Measurements from ENCODE around the gene PTK7.

PTK7 gene

DNA sequence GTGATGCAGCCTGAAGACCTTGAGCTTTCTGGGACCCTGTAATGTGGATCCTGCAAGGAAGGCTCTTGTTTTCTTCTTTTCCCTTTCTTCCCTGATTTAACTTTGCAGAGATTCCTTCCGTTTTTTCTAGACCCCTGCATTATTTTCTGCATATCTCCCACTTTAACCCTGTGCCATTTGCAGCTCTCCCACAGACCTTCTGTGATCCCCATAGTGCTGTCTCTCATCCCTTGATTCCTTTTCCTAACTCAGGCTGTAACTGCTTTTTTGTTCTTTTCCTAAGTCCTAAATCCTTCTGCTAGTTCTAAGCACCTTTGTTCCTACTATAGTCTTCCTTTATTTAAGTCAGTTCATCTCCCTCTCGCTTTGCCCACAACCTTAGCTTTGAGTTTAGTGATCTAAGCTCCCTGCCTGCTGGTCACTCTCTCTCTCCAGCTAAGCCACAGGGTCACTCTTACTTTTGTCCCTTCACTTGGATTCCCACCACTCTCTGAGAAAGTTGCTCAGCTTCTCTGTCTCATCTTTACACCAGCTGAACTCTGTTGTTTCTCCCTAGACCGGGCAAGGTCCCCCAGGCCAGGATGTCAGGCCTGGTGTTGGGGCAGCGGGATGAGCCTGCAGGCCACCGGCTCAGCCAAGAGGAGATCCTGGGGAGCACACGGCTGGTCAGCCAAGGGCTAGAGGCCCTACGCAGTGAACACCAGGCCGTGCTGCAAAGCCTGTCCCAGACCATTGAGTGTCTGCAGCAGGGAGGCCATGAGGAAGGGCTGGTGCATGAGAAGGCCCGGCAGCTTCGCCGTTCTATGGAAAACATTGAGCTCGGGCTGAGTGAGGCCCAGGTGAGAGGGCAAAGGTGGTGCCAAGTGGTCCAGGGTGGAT lies 15.1 kb upstream of the PTK7 start:
- H3K9me3 ChIP-seq (ENCODE audit: insufficient read depth, low read length, severe bottlenecking): no peaks in the 10 kb centered on the region
- 0 out of 2 replicates have a peak, but pooled peaks cover 2% of the 10 kb centered on the region for H4K20me1 ChIP-seq (ENCODE audit: insufficient read depth, low read length)
- ATAC-seq (ENCODE audit: insufficient read depth, low read depth) (no peak), DNase-seq (no peak)
- H3K27me3 ChIP-seq (ENCODE audit: insufficient read depth, low read length, poor library complexity): no peaks in the 10 kb centered on the region
- H2AFZ ChIP-seq (ENCODE audit: low read depth, low read length): no peak overlapping the region
- H3K4me3 ChIP-seq (ENCODE audit: low read depth in 1 of 2, low read length in 2 of 2): peak overlapping the region in 1 of 2 experiments; percentile 78; a peak in 2 of 4 replicates
- TF ChIP-seq EZH2 (IDR thresholded peaks at IDR 0.05; ENCODE audit: borderline replicate concordance, low read depth, low read length, severe bottlenecking): no peak
- TF ChIP-seq, protein P1, sequence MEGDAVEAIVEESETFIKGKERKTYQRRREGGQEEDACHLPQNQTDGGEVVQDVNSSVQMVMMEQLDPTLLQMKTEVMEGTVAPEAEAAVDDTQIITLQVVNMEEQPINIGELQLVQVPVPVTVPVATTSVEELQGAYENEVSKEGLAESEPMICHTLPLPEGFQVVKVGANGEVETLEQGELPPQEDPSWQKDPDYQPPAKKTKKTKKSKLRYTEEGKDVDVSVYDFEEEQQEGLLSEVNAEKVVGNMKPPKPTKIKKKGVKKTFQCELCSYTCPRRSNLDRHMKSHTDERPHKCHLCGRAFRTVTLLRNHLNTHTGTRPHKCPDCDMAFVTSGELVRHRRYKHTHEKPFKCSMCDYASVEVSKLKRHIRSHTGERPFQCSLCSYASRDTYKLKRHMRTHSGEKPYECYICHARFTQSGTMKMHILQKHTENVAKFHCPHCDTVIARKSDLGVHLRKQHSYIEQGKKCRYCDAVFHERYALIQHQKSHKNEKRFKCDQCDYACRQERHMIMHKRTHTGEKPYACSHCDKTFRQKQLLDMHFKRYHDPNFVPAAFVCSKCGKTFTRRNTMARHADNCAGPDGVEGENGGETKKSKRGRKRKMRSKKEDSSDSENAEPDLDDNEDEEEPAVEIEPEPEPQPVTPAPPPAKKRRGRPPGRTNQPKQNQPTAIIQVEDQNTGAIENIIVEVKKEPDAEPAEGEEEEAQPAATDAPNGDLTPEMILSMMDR (IDR thresholded peaks at IDR 0.05; ENCODE audit: borderline replicate concordance, extremely low read depth, low read length, poor library complexity, severe bottlenecking): no peak
- H3K36me3 ChIP-seq (ENCODE audit: insufficient read depth, low read length): peaks cover 19% of the 10 kb centered on the region
- H3K79me2 ChIP-seq (ENCODE audit: insufficient read depth, low read length): peaks cover 29% of the 10 kb centered on the region
- peak overlapping the region; percentile 65 for H3K9ac ChIP-seq (ENCODE audit: low read depth, low read length)
- H3K4me2 ChIP-seq (ENCODE audit: insufficient read depth, low read length): peak overlapping the region; percentile 95
- H3K27ac ChIP-seq (ENCODE audit: low read length): peak overlapping the region; percentile 86
- peaks cover 30% of the 10 kb centered on the region for H3K4me1 ChIP-seq (ENCODE audit: insufficient read depth, low read length)

DNA sequence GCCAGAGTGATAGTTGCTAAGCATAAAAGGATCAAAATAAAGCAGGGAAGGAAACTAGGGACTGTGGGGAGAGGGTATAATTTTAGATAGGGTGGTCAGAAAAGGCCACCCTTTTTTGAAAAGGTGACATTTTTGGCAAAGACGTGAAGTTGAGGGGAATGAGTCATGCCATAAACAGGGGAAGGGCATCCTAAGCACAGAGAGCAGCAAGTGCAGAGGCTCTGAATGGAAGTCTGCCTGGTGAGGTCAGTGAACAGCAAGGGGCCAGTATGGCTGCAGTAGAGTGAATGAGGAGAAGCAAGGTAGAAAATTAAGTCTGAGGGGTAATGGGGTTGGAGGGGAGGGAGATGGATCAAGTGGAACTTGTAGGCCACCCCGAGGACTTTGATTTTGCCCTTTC lies 14.3 kb upstream of the PTK7 start:
- no peak for DNase-seq
- Histone ChIP-seq H3K9me3 (ENCODE audit: insufficient read depth, low read length, severe bottlenecking) (no peaks in the 10 kb centered on the region), H2AFZ (ENCODE audit: low read depth, low read length) (no peak overlapping the region), H3K27ac (ENCODE audit: low read length) (no peak overlapping the region), H3K79me2 (ENCODE audit: insufficient read depth, low read length) (peaks cover 29% of the 10 kb centered on the region), H3K36me3 (ENCODE audit: insufficient read depth, low read length) (peaks cover 23% of the 10 kb centered on the region), H3K4me3 (ENCODE audit: low read depth in 1 of 2, low read length in 2 of 2) (no peak overlapping the region), H3K27me3 (ENCODE audit: insufficient read depth, low read length, poor library complexity) (no peaks in the 10 kb centered on the region), H3K4me2 (ENCODE audit: insufficient read depth, low read length) (no peak overlapping the region), H3K9ac (ENCODE audit: low read depth, low read length) (no peak overlapping the region), H3K4me1 (ENCODE audit: insufficient read depth, low read length) (peaks cover 30% of the 10 kb centered on the region), H4K20me1 (ENCODE audit: insufficient read depth, low read length) (0 out of 2 replicates have a peak, but pooled peaks cover 2% of the 10 kb centered on the region)
- ATAC-seq (ENCODE audit: insufficient read depth, low read depth): no peak
- no peak for TF ChIP-seq EZH2 (IDR thresholded peaks at IDR 0.05; ENCODE audit: borderline replicate concordance, low read depth, low read length, severe bottlenecking)
- TF ChIP-seq, protein P1 (IDR thresholded peaks at IDR 0.05; ENCODE audit: borderline replicate concordance, extremely low read depth, low read length, poor library complexity, severe bottlenecking): no peak

DNA sequence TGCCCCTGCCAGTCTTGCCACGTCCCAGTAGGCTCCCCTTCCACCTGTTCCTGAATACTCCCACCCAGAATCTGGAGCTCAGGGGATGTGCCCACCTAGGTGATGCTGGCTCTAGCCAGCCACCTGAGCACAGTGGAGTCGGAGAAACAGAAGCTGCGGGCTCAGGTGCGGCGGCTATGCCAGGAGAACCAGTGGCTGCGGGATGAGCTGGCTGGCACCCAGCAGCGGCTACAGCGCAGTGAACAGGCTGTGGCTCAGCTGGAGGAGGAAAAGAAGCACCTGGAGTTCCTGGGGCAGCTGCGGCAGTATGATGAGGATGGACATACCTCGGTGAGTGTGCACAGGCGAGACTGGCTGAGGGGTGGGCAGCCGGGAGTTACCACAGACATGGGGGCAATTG lies 13.3 kb upstream of the PTK7 start:
- Histone ChIP-seq H3K27ac (ENCODE audit: low read length) (no peak overlapping the region), H3K9me3 (ENCODE audit: insufficient read depth, low read length, severe bottlenecking) (no peaks in the 10 kb centered on the region), H3K4me3 (ENCODE audit: low read depth in 1 of 2, low read length in 2 of 2) (no peak overlapping the region), H3K36me3 (ENCODE audit: insufficient read depth, low read length) (peaks cover 23% of the 10 kb centered on the region), H3K9ac (ENCODE audit: low read depth, low read length) (no peak overlapping the region), H3K79me2 (ENCODE audit: insufficient read depth, low read length) (peaks cover 26% of the 10 kb centered on the region), H2AFZ (ENCODE audit: low read depth, low read length) (no peak overlapping the region), H3K4me2 (ENCODE audit: insufficient read depth, low read length) (no peak overlapping the region), H3K4me1 (ENCODE audit: insufficient read depth, low read length) (peaks cover 27% of the 10 kb centered on the region), H3K27me3 (ENCODE audit: insufficient read depth, low read length, poor library complexity) (no peaks in the 10 kb centered on the region), H4K20me1 (ENCODE audit: insufficient read depth, low read length) (0 out of 2 replicates have a peak, but pooled peaks cover 2% of the 10 kb centered on the region)
- TF ChIP-seq EZH2 (IDR thresholded peaks at IDR 0.05; ENCODE audit: borderline replicate concordance, low read depth, low read length, severe bottlenecking): no peak
- TF ChIP-seq, protein P1 (IDR thresholded peaks at IDR 0.05; ENCODE audit: borderline replicate concordance, extremely low read depth, low read length, poor library complexity, severe bottlenecking): no peak
- no peak for ATAC-seq (ENCODE audit: insufficient read depth, low read depth)
- no peak for DNase-seq

All from DND-41 (cell line).